Liver (tissue), 2 donors: ENCODE data around the gene FRMD5.

Experiments
- CTCF ChIP-seq: fragments of 150-350 bp; IDR thresholded peaks from 2 replicates; pipeline ENCODE4 v1.5.1; 2017; ENCODE audit warnings: improper control_type of control experiment, low read depth, low read length; ENCODE audit not compliant: missing input control
- REST ChIP-seq: IDR thresholded peaks from 2 replicates; pipeline ENCODE4 v1.6.1; 2016; ENCODE audit warnings: antibody characterized with exemption, mild to moderate bottlenecking
- ZBTB33 ChIP-seq: IDR thresholded peaks from 2 replicates; pipeline ENCODE4 v1.6.1; 2016; ENCODE audit warnings: antibody characterized with exemption
- donor health status: healthy.

DNA sequence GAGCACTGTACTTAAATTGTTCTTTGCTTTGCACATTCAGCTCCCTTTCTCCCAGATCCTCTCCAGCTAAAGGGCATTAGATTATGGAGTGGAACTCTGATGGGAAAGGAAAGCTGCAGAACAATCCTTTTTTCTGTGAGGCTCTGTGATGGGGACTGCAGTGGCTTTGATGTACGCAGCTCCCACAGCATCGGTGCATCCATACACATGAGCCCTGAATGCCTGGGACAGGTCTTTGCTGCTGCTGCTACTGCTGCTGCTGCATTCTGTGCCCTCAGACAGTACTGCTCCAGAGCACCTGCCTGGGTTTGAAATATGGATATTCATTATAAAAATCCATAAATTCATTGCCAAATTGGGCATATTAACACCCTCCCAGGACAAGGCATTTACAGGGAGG lies 203.9 kb downstream of the FRMD5 start:
- no peak for TF ChIP-seq CTCF
- no peak for TF ChIP-seq REST
- no peak for TF ChIP-seq ZBTB33
